ENCODE data around the gene SACS.
"Not testable (repeated sequence)": the region's sequence is repeated elsewhere in the genome, so short reads cannot be mapped to it uniquely, and the experiment has no call there.

Gene SACS

GRCh38 chr13:23411220-23411619 lies 22.3 kb downstream of the SACS start:
- DNase-seq: no peak

- no peak for DNase-seq
Observed at GRCh38 chr13:23408026-23408425, 25.5 kb downstream of the SACS start.

DNA sequence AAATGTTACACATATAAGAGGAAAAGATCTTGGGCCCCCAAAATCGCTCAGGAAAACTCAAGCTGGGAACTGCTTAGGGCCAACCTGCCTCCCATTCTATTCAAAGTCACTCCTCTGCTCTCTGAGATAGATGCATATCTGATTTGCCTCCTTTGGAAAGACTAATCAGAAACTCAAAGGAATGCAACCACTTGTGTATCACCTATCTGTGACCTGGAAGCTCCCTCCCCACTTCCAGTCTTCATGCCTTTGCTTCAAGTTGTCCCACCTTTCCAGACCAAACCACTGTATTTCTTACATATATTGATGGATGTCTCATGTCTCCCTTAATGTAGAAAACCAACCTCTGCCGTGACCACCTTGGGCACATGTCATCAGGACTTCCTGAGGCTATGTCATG lies 32.3 kb downstream of the SACS start:
- not testable (repeated sequence) for DNase-seq

DNA sequence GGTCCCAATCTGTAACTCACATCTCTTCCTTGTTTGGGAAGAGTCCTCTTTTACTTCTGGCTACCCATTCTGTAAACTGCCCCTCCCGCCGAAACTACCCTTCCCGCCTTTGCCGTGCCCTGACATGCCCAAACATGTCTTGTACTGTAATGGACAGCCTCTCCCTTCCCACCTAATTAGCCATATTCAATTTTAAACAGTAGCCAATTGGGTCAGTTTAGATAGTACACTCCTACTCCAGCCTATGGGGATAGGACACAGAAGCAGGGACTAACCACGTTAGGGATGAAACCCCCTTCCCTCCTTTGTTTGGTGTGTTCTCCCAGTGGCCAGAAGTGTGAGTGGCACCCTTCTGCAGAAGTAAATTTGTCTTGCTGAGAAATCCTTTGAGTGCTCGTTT lies 34.2 kb downstream of the SACS start:
- DNase-seq: no peak

DNA sequence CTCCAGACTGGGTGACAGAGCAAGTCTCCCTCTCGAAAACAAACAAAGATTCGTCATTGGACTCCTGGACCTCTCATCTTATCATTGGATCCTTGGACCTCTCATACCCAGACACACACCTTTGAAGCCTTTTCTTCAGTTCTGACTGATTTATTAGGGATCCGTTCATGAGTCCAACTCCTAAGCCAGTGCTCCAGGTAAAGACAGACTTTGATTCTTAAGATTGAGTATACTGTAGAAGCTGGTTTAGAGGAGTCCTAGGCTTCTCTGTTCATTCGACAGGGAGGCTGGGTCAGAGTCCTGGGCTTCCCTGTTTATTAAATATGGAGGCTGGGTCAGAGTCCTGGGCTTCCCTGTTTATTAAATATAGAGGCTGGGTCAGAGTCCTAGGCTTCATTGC lies 38.7 kb downstream of the SACS start:
- DNase-seq: no peak

DNA sequence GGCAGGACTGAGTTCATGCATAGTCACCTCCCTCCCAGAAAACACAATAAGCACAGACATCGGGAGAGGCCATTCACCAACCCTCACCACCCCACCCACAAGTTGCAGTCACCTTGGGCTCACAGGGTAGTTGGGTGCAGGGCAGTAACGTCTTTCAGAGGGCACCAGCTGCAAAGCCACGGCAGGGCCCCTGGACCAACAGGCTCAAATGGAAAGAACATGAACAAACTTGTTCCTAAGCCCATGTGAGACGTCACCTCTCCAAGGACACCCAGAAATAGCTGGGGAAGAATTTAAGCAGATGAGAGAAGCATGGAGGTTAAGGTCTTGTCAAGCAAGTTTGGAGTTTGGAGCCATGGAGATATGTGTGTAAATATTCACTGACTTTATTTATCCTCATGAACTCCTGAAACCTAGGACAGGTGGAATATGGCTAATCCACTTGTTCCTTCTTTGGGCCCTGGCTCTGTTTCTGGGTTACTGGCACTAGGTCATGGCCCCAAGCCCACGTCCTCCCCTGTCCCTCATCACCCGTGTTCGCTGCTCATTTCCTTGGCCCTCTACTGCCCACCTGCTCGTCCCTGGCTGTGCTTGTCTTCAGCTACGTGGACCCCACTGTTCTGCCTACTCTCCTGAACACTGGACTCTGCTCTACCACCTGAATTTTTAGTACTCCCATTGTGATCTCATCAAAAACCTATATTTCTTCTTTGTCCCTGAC lies 40.4 kb downstream of the SACS start:
- DNase-seq: no peak

- DNase-seq: no peak
Observed at GRCh38 chr13:23392313-23392712, 41.2 kb downstream of the SACS start.

- no peak for DNase-seq
Observed at GRCh38 chr13:23391752-23392151, 41.8 kb downstream of the SACS start.

- no peak for DNase-seq
Observed at GRCh38 chr13:23386533-23386932, 47.0 kb downstream of the SACS start.

- DNase-seq: no peak
Observed at GRCh38 chr13:23385931-23386330, 47.6 kb downstream of the SACS start.

- no peak for DNase-seq
Observed at GRCh38 chr13:23384111-23384510, 49.4 kb downstream of the SACS start.

DNA sequence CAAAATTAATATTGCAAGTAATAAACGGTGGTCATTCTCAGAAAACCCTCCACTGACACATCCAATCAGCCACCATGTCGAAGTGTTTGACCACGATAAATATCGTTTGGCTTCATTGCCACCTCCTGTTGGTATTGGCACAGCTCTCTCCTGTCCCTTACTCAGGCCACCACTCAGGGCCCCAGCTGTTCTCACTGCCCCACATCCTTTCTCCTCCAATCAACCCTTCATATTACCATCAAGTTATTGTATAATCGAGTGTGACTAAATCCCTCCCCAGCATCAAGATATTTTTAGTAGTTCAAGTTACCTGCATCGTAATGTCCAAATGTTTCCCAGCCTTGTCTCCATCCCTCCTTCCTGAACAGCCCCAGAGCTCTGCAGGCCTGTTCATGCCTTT lies 50.4 kb downstream of the SACS start:
- DNase-seq: no peak

DNA sequence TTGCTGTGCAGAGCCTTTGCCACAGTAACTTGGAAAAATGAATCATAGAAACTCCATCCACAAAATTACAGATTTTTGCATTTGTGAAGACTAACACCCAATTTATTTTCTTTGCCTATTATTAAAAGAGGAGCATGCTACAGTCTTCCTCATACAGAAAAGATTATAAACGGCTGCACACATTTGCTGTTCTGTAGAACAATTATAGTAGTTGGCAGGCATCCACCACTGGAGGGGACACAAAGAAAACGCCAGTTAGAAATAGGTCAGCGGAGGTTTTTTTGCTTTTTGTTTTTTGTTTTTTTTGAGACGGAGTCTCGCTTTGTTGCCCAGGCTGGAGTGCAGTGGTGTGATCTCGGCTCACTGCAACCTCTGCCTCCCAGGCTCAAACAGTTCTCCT lies 51.6 kb downstream of the SACS start:
- no peak for DNase-seq

GRCh38 chr13:23380534-23380933 lies 53.0 kb downstream of the SACS start:
- no peak for DNase-seq

- peak; percentile 56 for DNase-seq
Observed at GRCh38 chr13:23377983-23378632, 55.4 kb downstream of the SACS start.

DNA sequence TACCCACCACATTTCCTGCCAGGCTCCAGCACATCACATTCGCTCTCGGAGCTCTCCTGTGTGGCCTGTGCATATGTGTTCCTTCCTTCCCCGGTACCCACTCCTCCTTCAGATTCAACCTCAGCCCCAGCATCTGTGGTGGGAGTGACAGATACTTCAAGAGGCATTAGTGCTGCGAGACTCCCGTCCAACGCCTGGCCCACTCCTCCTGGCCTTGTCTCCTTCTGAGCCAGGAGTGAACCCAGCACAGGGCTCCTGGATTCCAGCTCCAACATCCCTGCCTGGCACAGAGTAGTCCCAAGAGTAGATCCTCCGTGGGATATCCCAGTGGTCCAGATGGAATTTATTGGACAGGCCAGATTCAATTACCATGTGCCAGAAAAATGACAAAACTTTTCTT lies 55.9 kb downstream of the SACS start:
- DNase-seq: no peak

DNA sequence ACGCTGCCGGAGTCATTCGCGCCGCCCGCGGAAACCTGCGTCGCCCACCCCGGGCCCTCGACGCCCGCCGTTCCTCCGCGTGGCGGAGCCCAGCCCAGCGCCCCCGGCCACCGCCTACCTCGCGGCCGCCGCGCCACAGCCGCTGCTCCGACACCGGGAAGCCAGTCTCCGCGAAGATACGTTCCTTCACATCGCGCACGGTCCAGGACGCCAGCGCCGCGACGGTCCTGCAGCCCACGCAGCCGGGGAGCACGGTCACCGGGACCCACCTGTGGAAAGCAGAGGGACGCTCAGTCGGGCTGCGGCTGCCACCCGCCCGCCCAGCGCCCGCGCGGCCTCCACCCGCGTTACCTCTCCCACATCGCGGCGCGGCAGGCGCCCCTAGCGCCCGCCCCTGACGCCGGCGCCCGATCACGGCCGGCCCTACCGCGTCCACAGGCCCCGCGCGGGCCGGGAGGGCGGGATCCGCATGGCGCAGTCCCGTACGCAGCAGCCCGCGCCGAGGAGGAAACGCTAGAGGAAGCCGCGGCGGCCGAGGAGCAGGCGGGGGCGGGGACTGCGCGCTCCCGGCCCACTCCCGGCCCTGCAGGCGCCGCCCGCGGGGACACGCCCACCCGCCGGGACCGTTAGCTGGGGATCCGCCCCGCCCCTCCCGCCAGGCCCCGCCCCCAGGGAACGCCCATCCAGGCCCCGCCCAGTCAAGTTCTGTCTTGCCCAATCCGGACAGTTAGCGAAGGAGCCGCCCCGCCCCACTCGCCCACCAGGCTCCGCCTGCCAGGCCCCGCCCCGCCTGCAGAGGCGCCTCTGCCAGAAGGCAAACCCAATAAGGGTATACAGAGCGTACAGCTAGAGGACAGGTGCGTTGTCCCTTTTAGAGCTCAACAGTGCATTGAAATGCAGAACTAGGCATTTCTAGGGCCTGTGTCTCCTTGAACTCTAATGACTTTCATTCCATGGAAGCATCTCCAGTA lies 58.2 kb downstream of the SACS start:
- DNase-seq: peak; percentile 72

- DNase-seq: peak; percentile 8
Observed at GRCh38 chr13:23372264-23372906, 61.1 kb downstream of the SACS start.

DNA sequence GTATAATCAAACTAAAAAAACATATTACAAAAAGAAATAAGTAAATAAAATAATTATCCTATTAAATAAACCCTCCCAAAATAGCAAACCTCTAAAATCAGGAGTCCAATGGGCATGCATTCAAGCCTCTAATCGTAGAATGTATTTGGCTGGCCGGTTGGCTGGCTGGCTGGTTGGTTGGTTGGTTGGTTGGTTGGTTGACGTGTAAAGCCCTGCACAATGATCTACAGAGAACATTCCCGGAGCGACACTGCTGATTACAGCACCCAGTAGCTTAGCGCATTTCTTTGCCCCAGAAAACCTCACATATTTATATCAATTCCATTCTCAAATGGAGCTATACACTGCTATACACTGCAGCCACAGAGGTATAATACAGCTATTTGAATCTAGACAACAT lies 65.6 kb downstream of the SACS start:
- no peak for DNase-seq

- no peak for DNase-seq
Observed at GRCh38 chr13:23365652-23366051, 67.8 kb downstream of the SACS start.

DNA sequence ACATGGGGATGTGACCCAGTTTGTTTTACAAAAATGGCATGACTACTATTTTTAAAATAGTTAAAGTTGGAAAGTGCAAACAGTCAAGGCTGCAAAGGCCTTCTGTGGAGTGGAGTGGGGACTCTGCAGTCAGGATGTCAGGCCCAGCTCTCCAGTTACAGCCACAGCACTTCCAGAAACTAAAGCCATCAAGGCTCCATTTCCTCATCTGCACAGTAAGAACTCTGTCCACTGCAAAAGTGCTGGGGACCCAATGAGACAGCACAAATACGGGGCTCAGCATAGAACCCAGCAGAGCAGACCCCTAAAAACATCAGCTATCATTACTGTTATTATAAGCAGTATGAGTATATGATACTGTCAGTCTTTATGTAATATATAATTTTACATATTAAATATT lies 73.6 kb downstream of the SACS start:
- DNase-seq: no peak

- DNase-seq: no peak
Observed at GRCh38 chr13:23357349-23357748, 76.2 kb downstream of the SACS start.

GRCh38 chr13:23356368-23356767 lies 77.1 kb downstream of the SACS start:
- DNase-seq: no peak

Measured in SIG-M5 (cell line).